ENCODE data around the gene REV3L. TPM values are rescaled to one million over a fixed set of nuclear protein-coding genes. Genes with fewer than 3 reads are reported as not detected.

REV3L gene
- total RNA-seq, 1 experiment from 2014 or later: 12.8 TPM

- no peak overlapping the region for H3K4me2 ChIP-seq (ENCODE audit: low read length)
- no peak overlapping the region for H3K4me3 ChIP-seq (replicated peaks in 1 of 2; ENCODE audit: low read depth in 1 of 2, low read length in 2 of 2)
- no peak overlapping the region for H3K27ac ChIP-seq (ENCODE audit: low read depth, low read length)
- no TSS peak for BruUV-seq (replicated peaks)
- H3K9ac ChIP-seq (ENCODE audit: low read length): no peak overlapping the region
- intact Hi-C loops (cut with micrococcal nuclease): no loop called here
- no peaks in the 10 kb centered on the region for H3K27me3 ChIP-seq (ENCODE audit: insufficient read depth, low read length)
- ChIA-PET CTCF (no interaction called here), POLR2A (no interaction called here), RAD21 (ENCODE audit: low non-redundant PET in 1 of 2, low total read pairs in 2 of 2, uncharacterized antibody in 2 of 2, unreplicated experiment in 2 of 2) (no interaction called here)
- DNase-seq (ENCODE audit: low read depth, low spot score) (no peak), ATAC-seq (no peak)
- H3K36me3 ChIP-seq (ENCODE audit: control insufficient read depth in 1 of 2, insufficient read depth in 2 of 2, low read length in 2 of 2): peaks cover 0 to 3% of the 10 kb centered on the region in 2 experiments; a peak in 2 of 4 replicates
- no peaks in the 10 kb centered on the region for H3K9me2 ChIP-seq (ENCODE audit: insufficient read depth)
- no peak for TF ChIP-seq MAX (IDR thresholded peaks at IDR 0.05)
- TF ChIP-seq EZH2phosphoT487 (IDR thresholded peaks at IDR 0.05; ENCODE audit: borderline replicate concordance): no peak
- no peak for TF ChIP-seq FOSL1 (IDR thresholded peaks at IDR 0.05; ENCODE audit: low read depth)
- no peak for TF ChIP-seq ZFX (IDR thresholded peaks at IDR 0.05)
- no peak for TF ChIP-seq SRF (IDR thresholded peaks at IDR 0.05; ENCODE audit: low read depth)
- no peak for TF ChIP-seq ZNF274 (IDR thresholded peaks at IDR 0.05; ENCODE audit: low read depth, low read length)
- no peak for TF ChIP-seq SIN3A (IDR thresholded peaks at IDR 0.05; ENCODE audit: low read depth)
- no peaks in the 10 kb centered on the region for H3K4me1 ChIP-seq (ENCODE audit: control insufficient read depth in 1 of 2, insufficient read depth in 2 of 2, low read length in 2 of 2)
- H4K20me1 ChIP-seq (ENCODE audit: insufficient read depth): no peaks in the 10 kb centered on the region
- no peak overlapping the region for H2AFZ ChIP-seq (ENCODE audit: low read depth, low read length, poor library complexity, severe bottlenecking)
- no peaks in the 10 kb centered on the region for H3K9me3 ChIP-seq (ENCODE audit: control insufficient read depth in 1 of 2, insufficient read depth in 1 of 2, low read depth in 1 of 2, low read length in 2 of 2)
- H3K79me2 ChIP-seq (ENCODE audit: insufficient read depth, low read length): no peaks in the 10 kb centered on the region
Measured at GRCh38 chr6:111283707-111284106, 199.3 kb downstream of the REV3L start.

- H2AFZ ChIP-seq (ENCODE audit: low read depth, low read length, poor library complexity, severe bottlenecking): no peak overlapping the region
- peaks cover 0 to 3% of the 10 kb centered on the region in 2 experiments; a peak in 2 of 4 replicates for H3K36me3 ChIP-seq (ENCODE audit: control insufficient read depth in 1 of 2, insufficient read depth in 2 of 2, low read length in 2 of 2)
- ChIA-PET POLR2A (no interaction called here), CTCF (no interaction called here), RAD21 (ENCODE audit: low non-redundant PET in 1 of 2, low total read pairs in 2 of 2, uncharacterized antibody in 2 of 2, unreplicated experiment in 2 of 2) (no interaction called here)
- DNase-seq (ENCODE audit: low read depth, low spot score) (no peak), ATAC-seq (no peak)
- no peaks in the 10 kb centered on the region for H3K27me3 ChIP-seq (ENCODE audit: insufficient read depth, low read length)
- BruUV-seq (replicated peaks): no TSS peak
- no peaks in the 10 kb centered on the region for H3K79me2 ChIP-seq (ENCODE audit: insufficient read depth, low read length)
- H4K20me1 ChIP-seq (ENCODE audit: insufficient read depth): no peaks in the 10 kb centered on the region
- H3K9ac ChIP-seq (ENCODE audit: low read length): no peak overlapping the region
- TF ChIP-seq ZFX (IDR thresholded peaks at IDR 0.05): no peak
- no peak for TF ChIP-seq EZH2 (IDR thresholded peaks at IDR 0.05)
- no peak for TF ChIP-seq SIN3A (IDR thresholded peaks at IDR 0.05; ENCODE audit: low read depth)
- TF ChIP-seq SRF (IDR thresholded peaks at IDR 0.05; ENCODE audit: low read depth): no peak
- no peak for TF ChIP-seq MAX (IDR thresholded peaks at IDR 0.05)
- no peak overlapping the region for H3K4me2 ChIP-seq (ENCODE audit: low read length)
- intact Hi-C loops (cut with micrococcal nuclease): no loop called here
- no peaks in the 10 kb centered on the region for H3K9me3 ChIP-seq (ENCODE audit: control insufficient read depth in 1 of 2, insufficient read depth in 1 of 2, low read depth in 1 of 2, low read length in 2 of 2)
- no peaks in the 10 kb centered on the region for H3K4me1 ChIP-seq (ENCODE audit: control insufficient read depth in 1 of 2, insufficient read depth in 2 of 2, low read length in 2 of 2)
- H3K9me2 ChIP-seq (ENCODE audit: insufficient read depth): no peaks in the 10 kb centered on the region
- no peak overlapping the region for H3K27ac ChIP-seq (ENCODE audit: low read depth, low read length)
- H3K4me3 ChIP-seq (replicated peaks in 1 of 2; ENCODE audit: low read depth in 1 of 2, low read length in 2 of 2): no peak overlapping the region
Measured at GRCh38 chr6:111282515-111282914, 200.5 kb downstream of the REV3L start.
